K562 (cell line): ENCODE results near the gene TBC1D20. TPM values are rescaled to one million over a fixed set of nuclear protein-coding genes. Genes with fewer than 3 reads are reported as not detected.

Experiments
- ATAC-seq: fragments of 200-7000 bp; cut with Tn5 transposase; 3 replicates; pipeline ENCODE4 v1.9.1; 2020; ENCODE audit warnings: moderate library complexity
- BruUV-seq: library from RNA; stranded (reverse); fragments of 400-500 nt; replicated peaks from 2 replicates; lab custom pipeline; 2021; lab: Mats Ljungman, UMichigan
- CTCF ChIA-PET: fragments of 300-600 bp; formaldehyde crosslinking; extraction: SDS; loops from one replicate; lab custom pipeline; 2021; ENCODE audit warnings: low intra/inter-chr PET ratio; lab: Yijun Ruan, JAX
- POLR2A ChIA-PET: fragments of 300-600, 350-650 bp; sonication (Branson Sonifier 250); formaldehyde crosslinking; extraction: SDS; loops from one replicate; lab custom pipeline; 2021; ENCODE audit warnings: antibody characterized with exemption, inconsistent platforms; lab: Yijun Ruan, JAX
- DNase-seq, 4 experiments: peaks; one replicate each; pipeline versions ENCODE4 v3.0.0 to v3.0.0-alpha.2; 2011 to 2018; ENCODE audit warnings: low spot score in 3 of 4, mixed read lengths in 3 of 4; ENCODE audit errors: extremely low read depth in 1 of 4
- FAIRE-seq: peaks from 2 replicates; lab custom pipeline; 2011; peaks lifted over from hg19 to GRCh38; lab: Jason Lieb, UNC
- H2AFZ ChIP-seq: 2 replicates; pipeline ENCODE4 v1.6.0; 2011; ENCODE audit warnings: low read depth, low read length, control low read depth, inconsistent platforms
- H3K27ac ChIP-seq: fragments of 200-600 bp; 3 replicates; pipeline ENCODE4 v1.8.0; 2011; ENCODE audit warnings: low read depth, mild to moderate bottlenecking, control low read depth, inconsistent platforms, low read length, moderate library complexity, mixed read lengths; ENCODE audit errors: extremely low read depth
- H3K27me3 ChIP-seq, 2 experiments: fragments of 300-600 bp in 1 of 2; 2 replicates in 1 of 2; 3 replicates in 1 of 2; pipeline versions ENCODE4 v1.6.0 to v1.8.0; 2011; ENCODE audit warnings: inconsistent platforms in 2 of 2, low read length in 2 of 2, mild to moderate bottlenecking in 1 of 2, mixed read lengths in 1 of 2, moderate library complexity in 1 of 2; ENCODE audit not compliant: control insufficient read depth in 2 of 2, insufficient read depth in 2 of 2
- H3K36me3 ChIP-seq: fragments of 300-600 bp; 3 replicates; pipeline ENCODE4 v1.8.0; 2011; ENCODE audit warnings: mild to moderate bottlenecking, low read length, inconsistent platforms; ENCODE audit not compliant: control insufficient read depth, insufficient read depth
- H3K4me1 ChIP-seq, 2 experiments: fragments of 200-600 bp in 1 of 2; replicated peaks in 1 of 2; 2 replicates in 1 of 2; 3 replicates in 1 of 2; pipeline versions ENCODE4 v1.5.1 to v1.8.0; 2011; ENCODE audit warnings: inconsistent platforms in 2 of 2, low read length in 2 of 2, mild to moderate bottlenecking in 1 of 2, mixed read lengths in 1 of 2, moderate library complexity in 1 of 2; ENCODE audit not compliant: control insufficient read depth in 2 of 2, insufficient read depth in 2 of 2
- H3K4me2 ChIP-seq: 2 replicates; pipeline ENCODE4 v1.6.1; 2011; ENCODE audit warnings: low read length, control low read depth, inconsistent platforms, mixed read lengths; ENCODE audit not compliant: insufficient read depth
- H3K4me3 ChIP-seq: fragments of 200-600 bp; sonication (generic), shearing (Covaris generic); 2 replicates; pipeline ENCODE4 v1.5.1; 2016; ENCODE audit warnings: control low read depth, inconsistent platforms
- H3K79me2 ChIP-seq: fragments of 200-600 bp; 3 replicates; pipeline ENCODE4 v1.8.0; 2011; ENCODE audit warnings: low read length, inconsistent platforms; ENCODE audit not compliant: control insufficient read depth, insufficient read depth
- H3K9ac ChIP-seq, 2 experiments: 2 replicates each; pipeline versions ENCODE4 v1.6.0 to v1.6.1; 2011; ENCODE audit warnings: low read depth in 2 of 2, low read length in 2 of 2, control low read depth in 1 of 2, inconsistent platforms in 1 of 2, mild to moderate bottlenecking in 1 of 2, mixed read lengths in 1 of 2; ENCODE audit not compliant: insufficient read depth in 1 of 2
- H3K9me1 ChIP-seq: one replicate; pipeline ENCODE4 v1.6.0; 2011; ENCODE audit warnings: inconsistent platforms, mild to moderate bottlenecking, low read length, moderate library complexity; ENCODE audit not compliant: control insufficient read depth, insufficient read depth
- H3K9me3 ChIP-seq: replicated peaks from 2 replicates; pipeline ENCODE4 v1.5.1; 2011; ENCODE audit warnings: low read depth, low read length, inconsistent platforms; ENCODE audit not compliant: control insufficient read depth, insufficient read depth
- H4K20me1 ChIP-seq: replicated peaks from 2 replicates; pipeline ENCODE4 v1.6.1; 2011; ENCODE audit warnings: low read length, inconsistent platforms, mixed read lengths; ENCODE audit not compliant: control insufficient read depth, insufficient read depth
- BHLHE40 ChIP-seq: IDR thresholded peaks from 2 replicates; pipeline ENCODE4 v1.6.1; 2011; ENCODE audit warnings: low read length, improper control_type of control experiment
- DMBX1 ChIP-seq: fragments of 250-450 bp; sonication (Bioruptor Pico); IDR thresholded peaks from 2 replicates; pipeline ENCODE4 v1.8.0; 2022; ENCODE audit warnings: inconsistent platforms, mild to moderate bottlenecking, moderate library complexity, borderline replicate concordance
- MCM3 ChIP-seq: fragments of 450-650 bp; IDR thresholded peaks from 2 replicates; pipeline ENCODE4 v1.6.1; 2016
- RAD21 ChIP-seq, 2 experiments: fragments of 250-450 bp in 1 of 2; fragments of 450-650 bp in 1 of 2; sonication (Bioruptor Pico) in 1 of 2; formaldehyde crosslinking in 1 of 2; IDR thresholded peaks in 1 of 2; conservative IDR thresholded peaks in 1 of 2; 2 replicates each; pipeline versions ENCODE4 v1.4.0 to v1.8.0; 2020 to 2022; ENCODE audit warnings: mild to moderate bottlenecking in 2 of 2, moderate library complexity in 1 of 2
- SMAD4 ChIP-seq: fragments of 250-450 bp; sonication (Bioruptor Pico); conservative IDR thresholded peaks from 2 replicates; pipeline ENCODE4 v1.8.0; 2021; ENCODE audit warnings: inconsistent platforms, mild to moderate bottlenecking, moderate library complexity
- ZNF175 ChIP-seq: fragments of 200-800 bp; sonication (Bioruptor generic); IDR thresholded peaks from 2 replicates; pipeline ENCODE4 v1.6.1; 2016; ENCODE audit warnings: low read depth, mild to moderate bottlenecking, missing genetic modification characterization, missing compliant biosample characterization
- WGBS: fragments of 100-300 bp; shearing (Covaris generic); methylation state at CpG from one replicate; pipeline ENCODE4 v1.1.6; 2016; ENCODE audit warnings: low coverage, mixed read lengths; ENCODE audit not compliant: insufficient coverage; ENCODE audit errors: missing lambda C conversion rate; 5-methylcytosine and 5-hydroxymethylcytosine counted together
- in situ Hi-C: fragments of 300-500 bp; cut with MboI; formaldehyde crosslinking; loops from 4 replicates; pipeline ENCODE4 v1.15.0; 2018; ENCODE audit warnings: inconsistent platforms, mixed read lengths
- intact Hi-C: fragments of 100-400 bp; cut with micrococcal nuclease; formaldehyde crosslinking; loops from 2 replicates; pipeline ENCODE4 v1.14.2; 2022
- polyA plus RNA-seq, 8 experiments: library from polyadenylated mRNA; depleted of rRNA in 4 of 8; stranded (reverse) in 5 of 8; unstranded in 3 of 8; fragments of >200 nt; fragmentation: Nextera tagmentation in 2 of 8; fragmentation: Illumina TruSeq in 1 of 8; extraction: Ambion mirVana in 2 of 8; extraction: Trizol in 1 of 8; gene quantifications; 2 replicates each; pipeline versions ENCODE4 v1.2.1 to v1.2.3, GENCODE V29; 2011 to 2014; ENCODE audit warnings: inconsistent platforms in 1 of 8, missing spikeins in 1 of 8
- total RNA-seq, 7 experiments: library from RNA; depleted of rRNA in 6 of 7; stranded (reverse); fragments of >200 nt in 6 of 7; fragmentation: Illumina TruSeq in 2 of 7; extraction: Trizol in 2 of 7; gene quantifications; 2 replicates each; pipeline versions ENCODE4 v1.2.1 to v1.2.3, GENCODE V29; 2011 to 2021; ENCODE audit warnings: low replicate concordance in 1 of 7
- TF ChIP-seq, protein P1 (sequence below), 3 experiments: IDR thresholded peaks in 2 of 3; conservative IDR thresholded peaks in 1 of 3; 2 replicates each; pipeline ENCODE4 v1.5.1; 2011 to 2012; ENCODE audit warnings: low read length in 3 of 3, mild to moderate bottlenecking in 3 of 3, control low read depth in 2 of 3, improper control_type of control experiment in 1 of 3, inconsistent platforms in 1 of 3, low read depth in 1 of 3, mixed read lengths in 1 of 3, moderate library complexity in 1 of 3; ENCODE audit not compliant: insufficient read depth in 2 of 3
- TF ChIP-seq, protein P2 (sequence below), 2 experiments: fragments of 450-650 bp; formaldehyde crosslinking in 1 of 2; IDR thresholded peaks; 2 replicates each; pipeline versions ENCODE4 v1.4.0 to v1.6.1; 2014 to 2020; ENCODE audit warnings: mild to moderate bottlenecking in 2 of 2, borderline replicate concordance in 1 of 2, low read depth in 1 of 2

Gene TBC1D20
- total and polyA plus RNA-seq, 9 of the 15 experiments (the other 6 are each of a cell fraction or from before 2014, with no cell fraction given) = 7.0 to 25.3 (median 15.1) TPM

DNA sequence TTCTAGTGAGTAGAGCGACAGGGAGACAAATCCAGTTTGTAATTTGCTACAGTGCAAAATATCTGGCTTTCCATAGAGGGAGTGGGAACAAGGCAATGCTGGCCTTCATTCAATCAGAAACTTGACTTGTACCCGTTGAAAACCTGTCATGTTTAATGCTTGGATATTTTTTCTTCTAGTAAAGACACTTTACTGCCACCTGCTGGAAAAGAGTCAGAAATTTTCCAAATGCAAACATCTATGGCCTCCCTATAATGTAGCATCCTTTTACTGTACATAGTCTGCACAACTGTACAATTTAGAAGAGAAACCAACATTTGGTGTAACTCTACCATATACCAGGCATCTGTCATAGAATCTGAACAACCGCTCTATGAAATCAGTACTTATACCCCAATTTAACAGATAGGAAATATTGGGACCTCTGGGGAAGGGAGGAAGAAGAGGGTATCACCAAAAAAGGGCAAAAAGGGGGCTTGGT lies 16.7 kb upstream of the TBC1D20 start:
- no peaks in the 10 kb centered on the region for H3K9me1 ChIP-seq
- no peaks in the 10 kb centered on the region for H3K27me3 ChIP-seq
- H3K4me3 ChIP-seq = no peak overlapping the region
- H3K4me1 ChIP-seq = no peaks in the 10 kb centered on the region; a peak in 1 of 5 replicates
- no peak overlapping the region for H2AFZ ChIP-seq
- no peaks in the 10 kb centered on the region for H3K9me3 ChIP-seq
- intact Hi-C loops = loop anchor here (1.0 kb wide), 2 partner anchors 48 to 125 kb away; no protein-coding TSS in a partner anchor
- in situ Hi-C loops = loop anchor here (5.0 kb wide), 1 partner anchor 127 kb away; no protein-coding TSS in a partner anchor
- POLR2A ChIA-PET = no interaction called here
- peaks cover 75% of the 10 kb centered on the region; the same call in 2 of the 3 replicates for H3K36me3 ChIP-seq
- peak; percentile 88 for ATAC-seq
- H3K4me2 ChIP-seq = no peak overlapping the region
- CTCF ChIA-PET = interaction anchor here (0.6 to 2.1 kb wide), 5 partner anchors 48 to 125 kb away, joined by 4 to 13 read pairs (median 7); partner anchors contain the start of gene RBCK1
- peak; percentile 37 for FAIRE-seq
- BruUV-seq = no TSS peak
- peak; percentile 26 to 67 (median 28) for DNase-seq
- 38% methylated on average over 3 of the region's 3 CpGs for WGBS
- no peak overlapping the region for H3K9ac ChIP-seq
- no peaks in the 10 kb centered on the region for H3K79me2 ChIP-seq
- H3K27ac ChIP-seq = no peak overlapping the region
- H4K20me1 ChIP-seq = no peaks in the 10 kb centered on the region
- TF ChIP-seq, protein P1, sequence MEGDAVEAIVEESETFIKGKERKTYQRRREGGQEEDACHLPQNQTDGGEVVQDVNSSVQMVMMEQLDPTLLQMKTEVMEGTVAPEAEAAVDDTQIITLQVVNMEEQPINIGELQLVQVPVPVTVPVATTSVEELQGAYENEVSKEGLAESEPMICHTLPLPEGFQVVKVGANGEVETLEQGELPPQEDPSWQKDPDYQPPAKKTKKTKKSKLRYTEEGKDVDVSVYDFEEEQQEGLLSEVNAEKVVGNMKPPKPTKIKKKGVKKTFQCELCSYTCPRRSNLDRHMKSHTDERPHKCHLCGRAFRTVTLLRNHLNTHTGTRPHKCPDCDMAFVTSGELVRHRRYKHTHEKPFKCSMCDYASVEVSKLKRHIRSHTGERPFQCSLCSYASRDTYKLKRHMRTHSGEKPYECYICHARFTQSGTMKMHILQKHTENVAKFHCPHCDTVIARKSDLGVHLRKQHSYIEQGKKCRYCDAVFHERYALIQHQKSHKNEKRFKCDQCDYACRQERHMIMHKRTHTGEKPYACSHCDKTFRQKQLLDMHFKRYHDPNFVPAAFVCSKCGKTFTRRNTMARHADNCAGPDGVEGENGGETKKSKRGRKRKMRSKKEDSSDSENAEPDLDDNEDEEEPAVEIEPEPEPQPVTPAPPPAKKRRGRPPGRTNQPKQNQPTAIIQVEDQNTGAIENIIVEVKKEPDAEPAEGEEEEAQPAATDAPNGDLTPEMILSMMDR (IDR thresholded peaks at IDR 0.05 in 2 of 3, conservative IDR thresholded peaks at IDR 0.05 in 1 of 3; ENCODE audit: insufficient read depth in 2 of 3, low read depth in 1 of 3, low read length in 3 of 3) = peak; percentile 27 to 65 (median 52); a peak in 4 of 6 replicates
- TF ChIP-seq BHLHE40 (no peak), ZNF175 (CRISPR knock-in tag) (peak; percentile 66; the same call in 1 of the 2 replicates), DMBX1 (peak; percentile 15; the same call in 1 of the 2 replicates), MCM3 (no peak), SMAD4 (CRISPR knock-in tag) (0 out of 2 replicates have a peak, but pooled peaks have one; percentile 14), RAD21 (CRISPR knock-in tag; conservative IDR thresholded peaks at IDR 0.05 in 1 of 2, IDR thresholded peaks at IDR 0.05 in 1 of 2) (peak; percentile 68 to 71)
- TF ChIP-seq, protein P2, sequence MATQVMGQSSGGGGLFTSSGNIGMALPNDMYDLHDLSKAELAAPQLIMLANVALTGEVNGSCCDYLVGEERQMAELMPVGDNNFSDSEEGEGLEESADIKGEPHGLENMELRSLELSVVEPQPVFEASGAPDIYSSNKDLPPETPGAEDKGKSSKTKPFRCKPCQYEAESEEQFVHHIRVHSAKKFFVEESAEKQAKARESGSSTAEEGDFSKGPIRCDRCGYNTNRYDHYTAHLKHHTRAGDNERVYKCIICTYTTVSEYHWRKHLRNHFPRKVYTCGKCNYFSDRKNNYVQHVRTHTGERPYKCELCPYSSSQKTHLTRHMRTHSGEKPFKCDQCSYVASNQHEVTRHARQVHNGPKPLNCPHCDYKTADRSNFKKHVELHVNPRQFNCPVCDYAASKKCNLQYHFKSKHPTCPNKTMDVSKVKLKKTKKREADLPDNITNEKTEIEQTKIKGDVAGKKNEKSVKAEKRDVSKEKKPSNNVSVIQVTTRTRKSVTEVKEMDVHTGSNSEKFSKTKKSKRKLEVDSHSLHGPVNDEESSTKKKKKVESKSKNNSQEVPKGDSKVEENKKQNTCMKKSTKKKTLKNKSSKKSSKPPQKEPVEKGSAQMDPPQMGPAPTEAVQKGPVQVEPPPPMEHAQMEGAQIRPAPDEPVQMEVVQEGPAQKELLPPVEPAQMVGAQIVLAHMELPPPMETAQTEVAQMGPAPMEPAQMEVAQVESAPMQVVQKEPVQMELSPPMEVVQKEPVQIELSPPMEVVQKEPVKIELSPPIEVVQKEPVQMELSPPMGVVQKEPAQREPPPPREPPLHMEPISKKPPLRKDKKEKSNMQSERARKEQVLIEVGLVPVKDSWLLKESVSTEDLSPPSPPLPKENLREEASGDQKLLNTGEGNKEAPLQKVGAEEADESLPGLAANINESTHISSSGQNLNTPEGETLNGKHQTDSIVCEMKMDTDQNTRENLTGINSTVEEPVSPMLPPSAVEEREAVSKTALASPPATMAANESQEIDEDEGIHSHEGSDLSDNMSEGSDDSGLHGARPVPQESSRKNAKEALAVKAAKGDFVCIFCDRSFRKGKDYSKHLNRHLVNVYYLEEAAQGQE (IDR thresholded peaks at IDR 0.05; ENCODE audit: borderline replicate concordance) = peak; percentile 69; the same call in 1 of the 2 replicates
- TF ChIP-seq, protein P2 (CRISPR knock-in tag; IDR thresholded peaks at IDR 0.05; ENCODE audit: low read depth) = no peak
